ENCODE measurements around the gene FBXO15. TPM values are rescaled to one million over a fixed set of nuclear protein-coding genes. Genes with fewer than 3 reads are reported as not detected.

The FBXO15 gene
- total RNA-seq, 1 donor from 2014 or later: not detected

DNA sequence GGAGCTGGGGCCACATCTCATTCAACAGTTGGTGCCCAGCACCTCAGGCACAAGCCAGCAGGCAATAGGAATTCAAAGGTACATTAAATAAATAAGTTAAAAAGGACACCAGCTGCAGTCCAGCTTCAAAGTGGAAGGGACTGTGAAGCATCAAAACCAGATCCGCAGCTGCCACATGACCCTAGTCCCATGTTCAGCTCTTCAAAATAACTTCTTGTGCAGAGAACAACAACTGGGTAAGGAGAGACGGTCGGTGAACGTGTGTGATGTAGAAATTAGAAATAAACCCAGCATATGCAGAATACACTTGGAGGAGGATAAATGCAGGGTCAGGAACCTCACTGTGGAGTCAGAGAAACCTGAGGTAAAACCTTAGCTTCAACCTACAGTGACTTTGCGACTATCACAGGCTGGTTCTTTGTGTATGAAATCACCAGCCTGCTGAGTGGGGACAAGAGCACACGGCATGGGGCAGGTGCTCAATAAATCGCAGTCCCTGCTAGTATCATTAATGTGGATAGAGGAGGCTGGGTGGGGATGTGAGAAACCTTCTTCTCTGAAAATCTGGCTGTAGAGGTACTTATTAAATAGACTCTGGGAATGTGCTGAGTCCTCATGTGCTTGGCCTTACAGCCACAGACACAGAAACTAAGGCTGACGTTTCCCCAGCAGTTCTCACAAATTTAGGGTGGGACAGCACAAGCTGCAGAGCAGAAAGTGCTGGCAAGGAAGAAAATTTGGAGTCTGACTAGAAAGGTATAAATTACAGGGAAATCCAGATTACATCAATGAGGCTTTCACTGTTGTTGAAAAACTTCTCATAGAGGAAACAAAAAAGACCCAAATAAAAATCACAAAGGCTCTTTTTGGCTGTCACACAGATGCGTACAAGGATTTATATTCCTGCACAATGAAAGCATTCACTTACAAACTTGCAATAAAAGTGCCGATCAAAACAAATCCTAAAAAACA is 20.7 kb downstream of the FBXO15 start:
- DNase-seq (ENCODE audit: extremely low spot score in 2 of 2): no peak
- TF ChIP-seq POLR2A (IDR thresholded peaks at IDR 0.05) (no peak), POLR2AphosphoS5 (IDR thresholded peaks at IDR 0.05; ENCODE audit: insufficient read depth in 1 of 2, low read depth in 1 of 2) (no peak)
- TF ChIP-seq, protein P1, sequence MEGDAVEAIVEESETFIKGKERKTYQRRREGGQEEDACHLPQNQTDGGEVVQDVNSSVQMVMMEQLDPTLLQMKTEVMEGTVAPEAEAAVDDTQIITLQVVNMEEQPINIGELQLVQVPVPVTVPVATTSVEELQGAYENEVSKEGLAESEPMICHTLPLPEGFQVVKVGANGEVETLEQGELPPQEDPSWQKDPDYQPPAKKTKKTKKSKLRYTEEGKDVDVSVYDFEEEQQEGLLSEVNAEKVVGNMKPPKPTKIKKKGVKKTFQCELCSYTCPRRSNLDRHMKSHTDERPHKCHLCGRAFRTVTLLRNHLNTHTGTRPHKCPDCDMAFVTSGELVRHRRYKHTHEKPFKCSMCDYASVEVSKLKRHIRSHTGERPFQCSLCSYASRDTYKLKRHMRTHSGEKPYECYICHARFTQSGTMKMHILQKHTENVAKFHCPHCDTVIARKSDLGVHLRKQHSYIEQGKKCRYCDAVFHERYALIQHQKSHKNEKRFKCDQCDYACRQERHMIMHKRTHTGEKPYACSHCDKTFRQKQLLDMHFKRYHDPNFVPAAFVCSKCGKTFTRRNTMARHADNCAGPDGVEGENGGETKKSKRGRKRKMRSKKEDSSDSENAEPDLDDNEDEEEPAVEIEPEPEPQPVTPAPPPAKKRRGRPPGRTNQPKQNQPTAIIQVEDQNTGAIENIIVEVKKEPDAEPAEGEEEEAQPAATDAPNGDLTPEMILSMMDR (IDR thresholded peaks at IDR 0.05): no peak
- Histone ChIP-seq H3K27ac (no peak overlapping the region), H3K36me3 (no peaks in the 10 kb centered on the region), H3K4me3 (no peak overlapping the region), H3K4me1 (no peaks in the 10 kb centered on the region), H3K9me3 (no peaks in the 10 kb centered on the region), H3K27me3 (no peaks in the 10 kb centered on the region)
- intact Hi-C loops (cut with DNase I): no loop called here

DNA sequence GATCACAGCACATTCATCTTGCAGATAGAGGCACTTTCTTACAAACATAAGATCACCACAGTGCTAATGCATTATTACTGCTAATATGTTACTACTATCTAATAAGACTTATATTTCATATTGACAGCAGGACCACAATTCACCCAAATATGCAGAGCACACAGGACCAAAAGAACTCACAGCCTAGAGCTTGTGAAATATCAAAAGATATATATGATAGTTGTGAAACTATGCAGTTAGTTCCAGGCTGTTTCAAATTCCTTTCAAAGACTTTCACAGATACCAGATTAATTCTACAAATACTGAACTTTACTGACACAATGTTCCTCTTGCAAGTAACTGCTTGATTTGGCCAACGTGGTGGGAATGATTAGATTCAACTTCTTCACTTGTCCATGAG is 23.0 kb downstream of the FBXO15 start:
- H3K36me3 ChIP-seq: no peaks in the 10 kb centered on the region
- DNase-seq (ENCODE audit: extremely low spot score in 2 of 2): no peak
- H3K4me3 ChIP-seq: no peak overlapping the region
- TF ChIP-seq, protein P1 (IDR thresholded peaks at IDR 0.05): no peak
- no peak for TF ChIP-seq POLR2A (IDR thresholded peaks at IDR 0.05)
- TF ChIP-seq POLR2AphosphoS5 (IDR thresholded peaks at IDR 0.05; ENCODE audit: insufficient read depth in 1 of 2, low read depth in 1 of 2): no peak
- no peaks in the 10 kb centered on the region for H3K27me3 ChIP-seq
- no peaks in the 10 kb centered on the region for H3K4me1 ChIP-seq
- intact Hi-C loops (cut with DNase I): no loop called here
- no peak overlapping the region for H3K27ac ChIP-seq
- no peaks in the 10 kb centered on the region for H3K9me3 ChIP-seq

DNA sequence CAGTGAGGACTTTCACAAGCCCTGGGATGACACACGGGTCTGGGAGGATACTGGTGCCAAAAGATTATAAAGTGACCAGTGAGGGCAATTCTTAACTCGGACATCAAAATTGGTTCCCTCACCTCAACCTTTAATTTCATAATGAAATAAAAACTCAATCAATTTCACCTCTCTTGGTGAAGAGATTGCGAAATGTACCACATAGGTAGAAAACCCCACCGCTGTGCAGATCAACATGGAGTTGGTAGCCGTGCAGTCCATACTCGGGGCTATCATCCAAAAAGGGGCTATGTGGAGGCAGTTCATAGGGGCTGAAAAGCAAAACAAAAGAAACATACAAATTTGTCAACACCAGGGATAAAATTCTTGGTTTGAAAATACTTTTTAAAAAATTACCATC is 24.4 kb downstream of the FBXO15 start:
- intact Hi-C loops (cut with DNase I): no loop called here
- H3K27me3 ChIP-seq: no peaks in the 10 kb centered on the region
- H3K9me3 ChIP-seq: no peaks in the 10 kb centered on the region
- DNase-seq (ENCODE audit: extremely low spot score in 2 of 2): no peak
- TF ChIP-seq POLR2AphosphoS5 (IDR thresholded peaks at IDR 0.05; ENCODE audit: insufficient read depth in 1 of 2, low read depth in 1 of 2): no peak
- TF ChIP-seq POLR2A (IDR thresholded peaks at IDR 0.05): no peak
- TF ChIP-seq, protein P1 (IDR thresholded peaks at IDR 0.05): no peak
- H3K27ac ChIP-seq: no peak overlapping the region
- H3K4me1 ChIP-seq: no peaks in the 10 kb centered on the region
- H3K4me3 ChIP-seq: no peak overlapping the region
- no peaks in the 10 kb centered on the region for H3K36me3 ChIP-seq

DNA sequence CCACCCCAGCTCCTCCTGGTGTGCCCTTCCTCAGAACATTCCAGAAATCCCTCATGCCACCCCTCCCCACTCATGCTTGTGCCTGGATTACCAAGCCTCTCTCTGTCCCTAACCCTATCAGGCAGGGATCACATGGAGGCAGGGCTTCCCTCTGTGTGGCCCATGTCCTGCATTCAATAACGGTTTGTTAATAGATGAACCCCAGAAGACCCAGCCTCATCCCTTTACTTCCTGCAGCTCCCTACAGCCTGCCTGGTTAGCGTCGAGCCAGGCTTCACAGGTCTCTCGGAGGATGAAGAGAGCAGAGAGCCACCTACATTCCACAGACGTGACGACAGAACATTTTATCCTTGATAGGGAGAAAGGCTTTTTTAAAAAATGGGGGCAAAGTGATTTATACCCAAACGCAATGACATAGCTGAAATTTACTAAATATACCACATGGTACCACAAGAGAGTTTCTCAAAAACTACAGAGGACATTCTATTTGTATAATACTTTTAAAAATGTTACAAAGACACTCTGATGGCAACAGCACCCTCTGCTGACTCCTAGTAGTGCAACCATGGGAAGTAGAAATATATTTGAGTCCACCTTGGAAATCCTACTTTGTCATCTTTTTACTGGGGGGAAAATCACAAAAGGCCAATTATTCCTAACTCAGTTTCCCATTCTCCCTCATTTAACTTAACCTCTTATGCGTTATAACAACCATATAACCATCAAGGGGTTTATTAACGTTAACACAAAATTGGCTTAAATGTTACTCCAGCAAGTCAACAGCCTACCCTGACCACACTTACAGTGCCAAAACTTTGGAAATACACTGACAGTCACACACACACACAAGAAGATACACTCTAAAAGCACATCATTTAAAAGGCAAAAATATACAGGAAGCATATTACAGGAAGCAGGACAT is 30.7 kb downstream of the FBXO15 start:
- TF ChIP-seq POLR2A (IDR thresholded peaks at IDR 0.05) (no peak), POLR2AphosphoS5 (IDR thresholded peaks at IDR 0.05; ENCODE audit: insufficient read depth in 1 of 2, low read depth in 1 of 2) (no peak)
- TF ChIP-seq, protein P1 (IDR thresholded peaks at IDR 0.05): no peak
- DNase-seq (ENCODE audit: extremely low spot score in 2 of 2): no peak
- H3K36me3 ChIP-seq: no peaks in the 10 kb centered on the region
- H3K27ac ChIP-seq: no peak overlapping the region
- no peaks in the 10 kb centered on the region for H3K4me1 ChIP-seq
- H3K4me3 ChIP-seq: no peak overlapping the region
- no peaks in the 10 kb centered on the region for H3K27me3 ChIP-seq
- intact Hi-C loops (cut with DNase I): no loop called here
- H3K9me3 ChIP-seq: no peaks in the 10 kb centered on the region

All from vagina (tissue), 2 donors.